ENCODE measurements around the gene SAXO2. TPM values are rescaled to one million over a fixed set of nuclear protein-coding genes. Genes with fewer than 3 reads are reported as not detected.
"Not testable (repeated sequence)": the region's sequence is repeated elsewhere in the genome, so short reads cannot be mapped to it uniquely, and the experiment has no call there.

SAXO2 gene, protein sequence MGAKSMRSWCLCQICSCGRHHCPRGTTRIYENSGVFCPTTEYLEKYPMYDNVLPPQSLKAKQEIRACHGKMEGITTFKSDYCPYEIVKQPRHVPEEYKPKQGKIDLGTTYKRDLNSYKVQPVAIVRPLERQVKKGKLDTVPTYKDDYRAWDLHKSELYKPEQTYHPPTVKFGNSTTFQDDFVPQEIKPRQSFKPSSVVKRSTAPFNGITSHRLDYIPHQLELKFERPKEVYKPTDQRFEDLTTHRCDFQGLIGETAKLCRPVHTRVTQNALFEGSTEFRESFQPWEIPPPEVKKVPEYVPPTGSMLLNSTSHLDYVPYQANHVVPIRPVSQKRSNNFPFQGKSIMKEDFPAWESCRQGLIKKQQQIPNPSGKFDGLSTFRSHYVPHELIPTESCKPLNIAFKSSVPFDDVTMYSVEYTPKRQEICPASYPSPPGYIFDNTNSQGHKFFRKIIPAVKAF
- 1.2 TPM for polyA plus RNA-seq (2012; ENCODE audit: insufficient read depth, insufficient read length, low read depth)

DNA sequence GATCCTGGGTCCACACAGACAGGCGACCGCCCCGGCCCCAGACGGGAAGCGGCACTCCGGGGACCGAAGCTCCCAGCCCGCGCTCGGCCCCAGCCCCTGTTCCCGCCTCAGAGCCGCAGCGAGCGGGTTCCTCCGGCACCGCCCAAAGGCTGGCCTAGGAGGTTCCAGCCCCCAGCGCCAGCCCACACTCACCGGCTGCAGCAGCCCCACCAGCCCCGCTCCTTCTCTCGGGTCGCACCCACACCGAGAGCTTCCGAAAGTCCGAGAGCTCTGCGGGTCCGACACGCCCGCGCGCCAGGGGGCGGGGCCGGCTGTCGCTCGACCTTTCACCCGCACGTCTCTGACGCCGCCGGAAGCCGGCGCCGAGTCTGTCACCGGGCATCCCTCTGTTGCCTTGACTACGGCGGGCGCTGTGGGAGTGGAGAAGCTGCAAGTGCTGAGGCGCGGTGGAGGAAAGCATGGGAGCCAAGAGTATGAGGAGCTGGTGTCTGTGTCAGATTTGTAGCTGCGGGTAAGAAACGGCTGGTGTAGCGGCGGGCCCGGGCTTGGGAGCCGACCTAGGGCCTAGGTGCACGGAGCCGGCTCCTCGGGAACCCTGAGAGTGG is at the start of gene SAXO2, which contains the start of gene EFL1:
TSS of gene SAXO2 (plus strand) at position 397 of the 605 bp plus-strand sequence. CDS start at position 459, 62 bp downstream.
TSS of gene EFL1 (minus strand) at position 313 of the 605 bp plus-strand sequence. CDS start 956 bp downstream, outside the sequence.
- Histone ChIP-seq H3K27me3 (no peaks in the 10 kb centered on the region), H3K4me1 (no peaks in the 10 kb centered on the region), H3K36me3 (no peaks in the 10 kb centered on the region), H3K4me3 (ENCODE audit: low read depth, low read length) (peak within 1 kb of the TSS; percentile 82), H3K9me3 (no peaks in the 10 kb centered on the region)
- DNase-seq = peak; percentile 96
- no peak for TF ChIP-seq CTCF (IDR thresholded peaks at IDR 0.05; ENCODE audit: low read depth, low read length)

- not testable (repeated sequence) for H3K4me1 ChIP-seq; H3K36me3 ChIP-seq; DNase-seq; H3K27me3 ChIP-seq; H3K9me3 ChIP-seq; H3K4me3 ChIP-seq (ENCODE audit: low read depth, low read length)
Measured at GRCh38 chr15:82216092-82216491, 46.5 kb upstream of the SAXO2 start.

- DNase-seq = peak; percentile 34
Measured at GRCh38 chr15:82221535-82221934, 41.1 kb upstream of the SAXO2 start.

GRCh38 chr15:82228750-82229149 is 33.9 kb upstream of the SAXO2 start:
- 0 out of 2 replicates have a peak, but pooled peaks cover 2% of the 10 kb centered on the region for H3K36me3 ChIP-seq
- no peaks in the 10 kb centered on the region for H3K9me3 ChIP-seq
- no peaks in the 10 kb centered on the region for H3K27me3 ChIP-seq
- no peak for TF ChIP-seq CTCF (IDR thresholded peaks at IDR 0.05; ENCODE audit: low read depth, low read length)
- no peak for DNase-seq
- H3K4me1 ChIP-seq = peaks cover 1% of the 10 kb centered on the region; the same call in 1 of the 2 replicates
- no peak overlapping the region for H3K4me3 ChIP-seq (ENCODE audit: low read depth, low read length)

More at GRCh38 chr15:82221535-82221934, 41.1 kb upstream of the SAXO2 start:
- H3K9me3 ChIP-seq; H3K36me3 ChIP-seq; H3K4me3 ChIP-seq (ENCODE audit: low read depth, low read length); H3K27me3 ChIP-seq; H3K4me1 ChIP-seq: not testable (repeated sequence)
- TF ChIP-seq CTCF (IDR thresholded peaks at IDR 0.05; ENCODE audit: low read depth, low read length) = peak; percentile 43

GRCh38 chr15:82231233-82231632 is 31.4 kb upstream of the SAXO2 start:
- 0 out of 2 replicates have a peak, but pooled peaks cover 2% of the 10 kb centered on the region for H3K36me3 ChIP-seq
- no peak for DNase-seq

More at GRCh38 chr15:82231233-82231632, 31.4 kb upstream of the SAXO2 start:
- H3K27me3 ChIP-seq = no peaks in the 10 kb centered on the region
- no peak overlapping the region for H3K4me3 ChIP-seq (ENCODE audit: low read depth, low read length)
- TF ChIP-seq CTCF (IDR thresholded peaks at IDR 0.05; ENCODE audit: low read depth, low read length) = no peak
- H3K9me3 ChIP-seq = no peaks in the 10 kb centered on the region
- H3K4me1 ChIP-seq = peaks cover 3% of the 10 kb centered on the region; the same call in 1 of the 2 replicates
